ENCODE measurements around the gene POLD1. TPM values are rescaled to one million over a fixed set of nuclear protein-coding genes. Genes with fewer than 3 reads are reported as not detected.
A peak's percentile ranks its signal among the peaks of the same experiment; 100 is the strongest.

Gene POLD1
- total RNA-seq, 2 experiments from 2014 or later = 156 to 167 TPM

DNA sequence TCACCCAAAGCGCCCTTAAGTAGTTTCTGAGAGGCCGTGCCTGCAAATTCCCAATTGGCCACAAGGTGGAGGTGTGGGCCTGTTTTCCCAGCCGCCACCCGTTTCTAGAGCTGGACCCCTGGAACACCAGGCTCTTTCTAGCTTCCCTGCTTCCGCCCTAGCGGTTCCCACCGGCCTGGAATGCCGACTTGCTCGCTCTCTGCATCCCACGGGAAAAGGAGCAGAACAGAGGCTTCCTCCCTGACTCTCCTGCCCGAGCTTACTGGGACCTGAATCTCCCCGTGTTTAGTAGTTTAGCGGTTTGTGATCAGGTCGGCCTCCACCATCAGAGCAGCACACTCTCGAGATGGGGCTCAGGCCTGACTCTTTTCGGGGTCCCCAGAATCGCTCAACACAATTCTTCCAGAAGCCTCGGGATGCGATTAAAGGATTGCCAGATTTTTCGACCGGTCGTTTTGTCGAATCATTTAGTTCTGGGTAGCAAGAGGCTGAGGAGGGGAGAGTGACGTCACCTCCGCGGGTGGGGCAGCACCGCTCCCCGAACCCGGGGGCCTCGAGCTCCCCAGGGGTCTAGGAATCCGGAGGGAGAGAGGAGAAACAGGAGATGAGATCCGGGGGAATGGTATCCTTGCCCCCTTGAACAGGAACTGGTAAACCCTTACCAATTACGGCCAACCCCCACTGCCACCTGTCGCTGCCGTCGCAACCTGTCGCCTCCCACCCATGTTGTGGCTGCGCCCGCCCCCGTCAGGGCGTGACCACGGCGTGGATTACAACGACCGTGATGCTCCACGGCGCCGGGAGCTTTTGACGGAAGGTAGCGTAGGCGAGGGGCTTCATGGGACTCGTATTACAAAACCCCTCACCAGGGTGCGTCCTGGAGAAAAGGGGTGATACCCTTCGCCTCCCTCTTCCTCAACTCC, 26.7 kb upstream of the POLD1 start:
- POLR2A ChIA-PET = interaction anchor here (0.5 kb wide), 1 partner anchor 118 kb away, joined by 4 read pairs; no protein-coding TSS in a partner anchor
- H3K27ac Mint-ChIP-seq = peak overlapping the region; percentile 99
- DNase-seq = peak; percentile 91
- peak overlapping the region; percentile 83 for H3K4me3 Mint-ChIP-seq
- H3K27me3 Mint-ChIP-seq = no peaks in the 10 kb centered on the region
- H3K9me3 Mint-ChIP-seq = peaks cover 2% of the 10 kb centered on the region
- CTCF ChIA-PET = interaction anchor here (0.7 to 3.0 kb wide), 23 partner anchors 9 to 427 kb away, joined by 3 to 19 read pairs (median 5); partner anchors contain the start of genes EMC10, KCNC3 and NR1H2
- H3K36me3 Mint-ChIP-seq (ENCODE audit: low read depth) = peaks cover 6% of the 10 kb centered on the region
- peaks cover 43% of the 10 kb centered on the region for H3K4me1 Mint-ChIP-seq

DNA sequence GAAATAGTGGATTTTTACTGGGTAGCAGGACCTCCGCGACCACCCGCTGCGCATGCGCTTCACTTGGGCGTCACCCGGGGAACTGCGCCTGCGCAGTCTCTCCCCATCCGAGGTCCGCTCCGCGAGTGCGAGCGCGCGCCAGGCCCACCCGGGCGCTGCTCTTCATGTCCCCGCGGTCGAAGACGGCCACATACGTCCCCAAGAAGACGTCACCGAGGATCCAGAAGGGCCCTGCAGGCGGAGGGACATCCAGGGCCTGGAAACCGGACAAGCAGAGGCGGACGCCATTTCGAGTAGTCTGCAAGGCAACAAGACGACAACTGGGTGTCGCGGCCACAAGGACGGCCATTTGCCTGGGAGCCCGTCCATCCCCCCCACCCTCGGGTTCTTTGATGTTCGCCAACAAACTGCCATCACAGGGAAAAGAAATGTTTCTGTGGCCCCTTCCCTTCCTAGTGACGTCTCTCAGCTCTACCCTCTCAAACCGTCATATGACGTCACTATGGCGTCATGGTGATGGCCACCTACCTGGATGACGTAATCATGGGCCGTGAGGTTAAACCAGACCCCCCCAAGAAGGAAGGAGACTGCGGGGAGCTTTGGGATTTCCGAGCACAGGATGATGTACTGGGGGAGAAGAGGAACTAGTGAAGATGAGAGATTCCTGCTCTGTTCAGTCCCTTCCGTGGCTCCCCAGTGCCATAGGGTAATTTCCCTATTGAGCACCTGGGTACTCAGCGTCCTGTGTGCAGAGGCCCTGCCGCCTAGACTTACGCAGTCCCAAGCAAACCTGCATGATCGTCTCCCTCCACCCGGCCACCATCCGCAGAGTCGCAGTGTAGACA, 25.4 kb upstream of the POLD1 start:
- H3K4me3 Mint-ChIP-seq = peak overlapping the region; percentile 83
- no peaks in the 10 kb centered on the region for H3K27me3 Mint-ChIP-seq
- peak; percentile 80 for DNase-seq
- peaks cover 54% of the 10 kb centered on the region for H3K4me1 Mint-ChIP-seq
- H3K9me3 Mint-ChIP-seq = peaks cover 2% of the 10 kb centered on the region
- POLR2A ChIA-PET = no interaction called here
- CTCF ChIA-PET = interaction anchor here (1.6 to 3.0 kb wide), 6 partner anchors 10 to 104 kb away, joined by 5 to 19 read pairs (median 10); no protein-coding TSS in a partner anchor
- peaks cover 6% of the 10 kb centered on the region for H3K36me3 Mint-ChIP-seq (ENCODE audit: low read depth)
- peak overlapping the region; percentile 99 for H3K27ac Mint-ChIP-seq

DNA sequence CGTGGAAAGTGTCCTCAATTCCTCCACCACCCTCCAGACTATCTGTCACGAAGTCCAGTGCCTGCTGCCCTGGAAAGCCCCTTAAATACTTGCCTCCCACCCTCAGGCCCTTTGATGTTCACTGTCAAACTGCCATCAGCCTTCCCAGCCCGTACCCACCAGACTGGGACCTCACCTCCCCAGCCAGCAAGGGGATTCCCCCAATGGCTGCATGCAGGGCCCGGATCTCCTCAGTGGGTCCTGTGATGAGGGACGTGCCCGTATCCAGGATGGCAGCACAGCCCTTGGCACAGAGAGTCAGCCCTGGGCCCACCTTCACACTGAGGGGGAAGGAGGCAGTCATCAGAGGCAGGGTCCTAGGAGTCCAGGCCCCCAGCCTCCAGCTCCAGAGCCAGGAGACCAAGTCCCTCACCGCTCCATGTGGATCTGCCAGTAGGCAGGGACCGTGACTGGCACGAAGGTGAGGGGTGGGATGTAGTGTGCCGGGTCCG, 24.8 kb upstream of the POLD1 start:
- peak overlapping the region; percentile 83 for H3K4me3 Mint-ChIP-seq
- POLR2A ChIA-PET = no interaction called here
- peak overlapping the region; percentile 99 for H3K27ac Mint-ChIP-seq
- CTCF ChIA-PET = interaction anchor here (3.0 kb wide), 1 partner anchor 13 kb away, joined by 9 read pairs; no protein-coding TSS in a partner anchor
- H3K36me3 Mint-ChIP-seq (ENCODE audit: low read depth) = peaks cover 6% of the 10 kb centered on the region
- DNase-seq = no peak
- H3K9me3 Mint-ChIP-seq = peaks cover 2% of the 10 kb centered on the region
- H3K4me1 Mint-ChIP-seq = peaks cover 57% of the 10 kb centered on the region
- no peaks in the 10 kb centered on the region for H3K27me3 Mint-ChIP-seq

DNA sequence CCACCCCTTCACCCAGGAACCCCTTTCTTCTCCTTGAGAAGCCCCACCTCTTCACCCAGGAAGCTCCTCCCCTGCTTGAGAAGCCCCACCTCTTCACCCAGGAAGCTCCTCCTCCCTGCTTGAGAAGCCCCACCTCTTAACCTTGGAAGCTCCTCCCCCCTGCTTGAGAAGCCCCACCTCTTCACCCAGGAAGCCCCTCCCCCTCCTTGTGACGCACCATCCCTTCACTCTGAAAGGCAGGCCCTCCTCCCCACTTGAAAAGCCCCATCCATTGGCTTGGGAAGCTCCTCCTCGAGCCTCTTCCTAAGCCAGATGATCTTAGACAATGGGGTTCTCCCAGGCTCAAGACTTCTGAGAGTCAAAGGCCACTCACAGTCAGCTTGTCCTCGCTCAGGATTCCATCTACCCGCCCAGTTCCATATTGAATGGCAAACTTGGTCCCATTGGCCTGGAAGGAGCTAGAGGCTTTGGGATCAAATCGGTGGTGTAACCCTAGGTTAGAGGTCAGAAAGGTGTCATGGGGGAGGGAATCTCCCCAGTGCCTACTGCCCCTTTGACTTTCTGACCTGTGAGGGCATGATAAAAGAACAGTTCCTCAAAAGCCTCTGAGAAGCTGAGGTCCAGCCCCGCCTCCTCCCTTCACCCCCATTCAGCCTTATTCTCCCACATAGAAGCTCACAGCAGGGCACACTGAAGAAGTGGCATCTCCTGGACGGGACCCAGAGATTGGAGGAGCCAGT, 22.7 kb upstream of the POLD1 start:
- Mint-ChIP-seq H3K27ac (peak overlapping the region; percentile 74), H3K9me3 (peaks cover 2% of the 10 kb centered on the region), H3K36me3 (ENCODE audit: low read depth) (peaks cover 6% of the 10 kb centered on the region), H3K4me3 (no peak overlapping the region), H3K27me3 (no peaks in the 10 kb centered on the region), H3K4me1 (peaks cover 74% of the 10 kb centered on the region)
- ChIA-PET POLR2A (interaction anchor here (0.5 kb wide), 1 partner anchor 548 kb away, joined by 3 read pairs; no protein-coding TSS in a partner anchor), CTCF (interaction anchor here (0.6 to 1.1 kb wide), 3 partner anchors 43 to 1636 kb away, joined by 3 to 6 read pairs (median 3); partner anchors contain the start of gene JOSD2)
- DNase-seq = no peak

DNA sequence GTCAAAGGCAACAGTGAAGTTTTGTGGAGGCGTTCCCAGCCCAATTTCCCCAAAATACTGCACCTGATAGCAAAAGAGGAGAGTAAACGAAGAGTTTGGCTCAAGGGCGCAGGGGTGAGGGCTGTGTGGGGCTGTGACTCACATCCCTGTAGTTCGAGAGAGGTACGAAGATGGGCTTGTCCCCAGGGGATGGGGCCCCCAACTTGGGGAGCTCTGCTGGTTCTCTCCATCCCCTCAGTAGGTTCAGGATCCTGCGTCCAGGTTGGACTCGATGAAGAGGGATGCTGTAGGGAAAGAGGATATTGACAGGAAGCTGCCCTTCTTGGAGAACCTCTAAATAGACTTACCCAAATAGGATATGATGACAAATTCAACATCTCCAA, 22.1 kb upstream of the POLD1 start:
- H3K27me3 Mint-ChIP-seq = no peaks in the 10 kb centered on the region
- peaks cover 6% of the 10 kb centered on the region for H3K36me3 Mint-ChIP-seq (ENCODE audit: low read depth)
- POLR2A ChIA-PET = interaction anchor here (0.5 kb wide), 1 partner anchor 548 kb away, joined by 3 read pairs; no protein-coding TSS in a partner anchor
- peaks cover 72% of the 10 kb centered on the region for H3K4me1 Mint-ChIP-seq
- no peak for DNase-seq
- peaks cover 2% of the 10 kb centered on the region for H3K9me3 Mint-ChIP-seq
- peak overlapping the region; percentile 9 for H3K27ac Mint-ChIP-seq
- CTCF ChIA-PET = interaction anchor here (0.6 to 1.1 kb wide), 3 partner anchors 42 to 1637 kb away, joined by 3 to 6 read pairs (median 3); partner anchors contain the start of gene JOSD2
- H3K4me3 Mint-ChIP-seq = no peak overlapping the region

DNA sequence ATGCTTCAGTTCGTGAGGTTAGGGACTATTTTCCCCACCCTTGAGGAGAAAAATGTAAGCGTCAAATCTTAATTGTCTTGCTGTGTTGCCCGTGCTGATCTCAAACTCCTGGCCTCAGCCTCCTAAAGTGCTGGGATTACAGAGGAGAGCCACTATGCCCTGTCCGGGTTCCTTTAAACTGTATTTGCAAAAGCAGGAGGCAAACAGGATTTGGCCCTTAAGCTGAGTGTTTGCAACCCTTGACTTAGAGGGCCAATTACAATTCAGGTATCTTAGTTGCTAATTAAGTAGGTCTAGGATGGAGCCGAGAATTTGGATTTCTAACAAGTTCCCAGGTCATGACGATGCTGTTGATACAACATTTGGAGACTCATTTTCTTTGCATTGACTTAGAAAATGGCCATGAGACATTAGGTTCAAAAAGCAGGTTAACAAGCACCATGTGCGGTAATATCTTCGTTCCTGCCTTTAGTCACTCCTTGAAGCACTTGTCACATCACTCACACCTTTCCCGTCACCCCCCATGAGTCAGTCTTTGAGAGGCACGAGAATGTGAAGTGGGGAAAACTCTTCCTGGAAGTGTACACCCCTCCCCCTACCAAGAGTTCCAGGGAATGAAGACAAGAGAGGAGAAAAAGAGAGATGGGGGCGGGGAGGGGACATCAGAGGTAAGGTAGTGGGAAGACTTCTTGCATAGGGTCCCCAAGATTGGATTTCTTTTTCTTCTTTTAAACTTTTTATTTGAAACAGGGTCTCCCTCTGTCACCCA, 21.3 kb upstream of the POLD1 start:
- Mint-ChIP-seq H3K36me3 (ENCODE audit: low read depth) (peaks cover 6% of the 10 kb centered on the region), H3K4me3 (peak overlapping the region; percentile 18), H3K27me3 (no peaks in the 10 kb centered on the region), H3K9me3 (peaks cover 2% of the 10 kb centered on the region), H3K27ac (peak overlapping the region; percentile 78), H3K4me1 (peaks cover 79% of the 10 kb centered on the region)
- ChIA-PET CTCF (interaction anchor here (1.0 to 1.5 kb wide), 4 partner anchors 13 to 149 kb away, joined by 3 to 4 read pairs (median 3); partner anchors contain the start of genes JOSD2 and NR1H2), POLR2A (no interaction called here)
- DNase-seq = no peak

DNA sequence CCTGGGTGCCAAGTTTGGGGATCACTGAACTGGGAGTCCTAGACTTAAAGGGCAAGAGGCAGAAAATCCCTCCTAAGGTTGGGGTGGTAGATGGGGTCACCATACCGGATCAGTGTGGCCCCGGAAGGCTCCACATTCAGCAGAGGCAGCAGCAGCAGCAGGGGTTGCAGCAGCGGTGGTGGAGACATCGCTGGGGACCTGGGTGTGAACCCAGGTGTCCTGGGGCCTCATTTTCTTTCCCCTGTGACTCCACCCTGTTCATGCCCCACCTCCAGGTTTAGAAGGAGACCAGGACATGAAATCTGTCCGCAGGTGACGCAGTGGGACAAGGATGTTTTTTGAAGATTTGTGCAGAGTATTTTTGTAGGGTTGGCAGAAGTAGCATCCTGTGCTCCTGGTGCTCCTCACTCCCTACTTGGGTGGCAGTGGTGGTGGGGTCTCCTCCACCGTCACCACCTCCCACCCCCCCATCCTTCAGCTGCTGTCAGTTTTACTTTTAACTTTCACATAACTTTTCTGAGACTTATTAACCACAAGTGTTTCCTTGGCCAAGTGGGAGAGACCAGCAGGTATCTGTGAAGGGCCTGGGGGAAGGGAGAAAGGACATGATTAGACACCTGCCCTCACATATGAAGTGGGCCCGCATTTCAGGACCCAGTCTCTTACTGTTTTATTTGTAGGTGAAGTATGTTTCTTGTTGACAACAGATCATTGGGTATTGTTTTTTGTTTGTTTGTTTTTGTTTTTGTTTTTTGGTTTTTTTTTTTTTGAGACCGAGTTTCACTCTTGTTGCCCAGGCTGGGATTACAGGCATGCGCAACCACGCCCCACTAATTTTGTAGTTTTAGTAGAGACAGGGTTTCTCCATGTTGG, 18.5 kb upstream of the POLD1 start, which contains the start of gene NAPSA:
Gene NAPSA, minus strand, starts transcription at position 206 of the 873 bp plus-strand sequence. Its CDS starts 18 bp downstream, at position 188.
- H3K4me1 Mint-ChIP-seq = peaks cover 69% of the 10 kb centered on the region
- H3K27ac Mint-ChIP-seq = peak within 1 kb of the TSS; percentile 90
- peak within 1 kb of the TSS; percentile 22 for H3K4me3 Mint-ChIP-seq
- no peaks in the 10 kb centered on the region for H3K27me3 Mint-ChIP-seq
- H3K9me3 Mint-ChIP-seq = no peaks in the 10 kb centered on the region
- POLR2A ChIA-PET = no interaction called here
- H3K36me3 Mint-ChIP-seq (ENCODE audit: low read depth) = no peaks in the 10 kb centered on the region
- CTCF ChIA-PET = no interaction called here
- no peak for DNase-seq

DNA sequence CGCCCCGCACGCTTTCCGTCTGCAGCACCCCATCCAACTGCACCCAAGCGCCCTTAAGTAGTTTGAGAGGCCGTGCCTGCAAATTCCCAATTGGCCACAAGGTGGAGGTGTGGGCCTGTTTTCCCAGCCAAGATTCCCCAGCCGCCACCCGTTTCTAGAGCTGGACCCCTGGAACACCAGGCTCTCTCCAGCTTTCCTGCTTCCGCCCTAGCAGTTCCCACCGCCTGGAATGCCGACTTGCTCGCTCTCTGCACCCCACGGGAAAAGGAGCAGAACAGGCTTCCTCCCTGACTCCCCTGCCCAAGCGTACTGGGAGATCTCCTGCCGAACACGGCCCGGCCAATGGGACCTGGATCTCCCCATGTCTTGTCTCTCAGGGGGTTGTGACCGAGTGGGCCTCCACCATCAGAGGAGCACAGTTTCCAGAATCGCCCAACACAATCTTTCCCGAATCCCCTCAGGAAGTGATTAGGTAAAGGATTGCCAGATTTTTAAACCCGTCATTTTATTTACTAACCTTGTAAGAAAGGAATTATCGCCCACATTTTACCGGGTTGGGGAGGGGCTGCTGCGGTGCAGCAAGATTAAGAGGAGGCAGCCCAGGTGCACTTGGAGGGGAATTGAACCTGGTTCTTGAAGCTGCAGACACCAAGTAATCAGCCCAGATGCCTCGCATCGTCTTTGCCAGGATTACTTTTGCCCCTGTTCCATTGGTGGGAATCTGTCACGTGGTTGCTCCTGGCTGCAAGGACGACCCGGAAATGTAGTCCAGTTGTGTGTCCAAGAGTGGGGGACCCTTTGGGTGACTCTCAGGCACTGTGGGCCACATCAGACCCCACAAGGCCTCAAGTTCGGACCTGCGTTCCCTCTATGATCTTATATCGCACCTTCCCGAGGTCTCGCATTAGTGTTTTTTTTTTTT, 15.2 kb upstream of the POLD1 start:
- peak; percentile 78 for DNase-seq
- H3K27ac Mint-ChIP-seq = peak overlapping the region; percentile 87
- CTCF ChIA-PET = interaction anchor here (0.6 to 1.6 kb wide), 12 partner anchors 8 to 446 kb away, joined by 3 to 12 read pairs (median 4); no protein-coding TSS in a partner anchor
- peak overlapping the region; percentile 84 for H3K4me3 Mint-ChIP-seq
- no peaks in the 10 kb centered on the region for H3K27me3 Mint-ChIP-seq
- H3K9me3 Mint-ChIP-seq = no peaks in the 10 kb centered on the region
- POLR2A ChIA-PET = interaction anchor here (0.5 kb wide), 1 partner anchor 239 kb away, joined by 3 read pairs; no protein-coding TSS in a partner anchor
- H3K36me3 Mint-ChIP-seq (ENCODE audit: low read depth) = no peaks in the 10 kb centered on the region
- H3K4me1 Mint-ChIP-seq = peaks cover 40% of the 10 kb centered on the region

DNA sequence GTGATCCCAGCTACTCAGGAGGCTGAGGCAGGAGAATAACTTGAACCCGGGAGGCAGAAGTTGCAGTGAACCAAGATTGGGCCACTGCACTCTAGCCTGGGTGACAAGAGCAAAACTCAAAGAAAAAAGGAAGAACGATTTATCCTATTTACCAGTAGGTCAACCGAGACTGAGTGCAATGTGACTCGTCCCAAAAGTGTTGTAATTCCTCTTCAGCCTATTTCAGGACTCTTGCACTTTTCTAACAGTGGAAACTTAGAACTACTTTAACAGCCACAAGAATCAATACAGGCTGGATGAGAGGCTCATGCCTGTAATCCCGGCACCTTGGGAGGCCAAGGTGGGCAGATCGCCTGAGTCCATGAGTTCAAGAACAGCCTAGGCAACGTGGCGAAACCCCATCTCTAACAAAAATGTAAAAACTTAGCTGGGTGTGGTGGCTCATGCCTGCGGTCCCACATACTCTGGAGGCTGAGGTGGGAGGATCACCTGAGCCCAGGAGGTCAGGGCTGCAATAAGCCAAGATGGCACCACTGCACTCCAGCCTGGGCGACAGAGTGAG, 12.2 kb upstream of the POLD1 start:
- no peak for DNase-seq
- Mint-ChIP-seq H3K27me3 (no peaks in the 10 kb centered on the region), H3K36me3 (ENCODE audit: low read depth) (peaks cover 3% of the 10 kb centered on the region), H3K4me3 (no peak overlapping the region), H3K4me1 (peaks cover 33% of the 10 kb centered on the region), H3K9me3 (no peaks in the 10 kb centered on the region), H3K27ac (no peak overlapping the region)
- ChIA-PET POLR2A (no interaction called here), CTCF (no interaction called here)

Measured in activated CD4-positive, alpha-beta T cell treated with anti-CD3 and anti-CD28 coated beads, Interleukin-2, amount 10 ng/mL, durations not matched to agents 7 days and 5 days (primary cell).